Measurements from ENCODE around the gene CLPX.
"Not testable (repeated sequence)": the region's sequence is repeated elsewhere in the genome, so short reads cannot be mapped to it uniquely, and the experiment has no call there.

Gene CLPX

GRCh38 chr15:65184868-65185717, at the start of gene CLPX:
Gene CLPX (minus strand): TSS chr15:65185342. CDS start chr15:65185153, 189 bp downstream.
- in situ Hi-C loops (cut with HindIII; ENCODE audit: low sequenced_read_pairs), result no loop called here

- in situ Hi-C loops (cut with HindIII; ENCODE audit: low sequenced_read_pairs), result no loop called here
Measured at GRCh38 chr15:65233696-65234095, 48.6 kb upstream of the CLPX start.

- in situ Hi-C loops (cut with HindIII; ENCODE audit: low sequenced_read_pairs), result no loop called here
Measured at GRCh38 chr15:65232520-65232919, 47.4 kb upstream of the CLPX start.

GRCh38 chr15:65231306-65231705, 46.2 kb upstream of the CLPX start:
- in situ Hi-C loops (cut with HindIII; ENCODE audit: low sequenced_read_pairs), result no loop called here

GRCh38 chr15:65226901-65227300, 41.8 kb upstream of the CLPX start:
- in situ Hi-C loops (cut with HindIII; ENCODE audit: low sequenced_read_pairs), result not testable (repeated sequence)

- in situ Hi-C loops (cut with HindIII; ENCODE audit: low sequenced_read_pairs), result no loop called here
Measured at GRCh38 chr15:65226221-65226620, 41.1 kb upstream of the CLPX start.

- in situ Hi-C loops (cut with HindIII; ENCODE audit: low sequenced_read_pairs), result no loop called here
Measured at GRCh38 chr15:65223996-65224395, 38.9 kb upstream of the CLPX start.

GRCh38 chr15:65222891-65223290, 37.7 kb upstream of the CLPX start:
- in situ Hi-C loops (cut with HindIII; ENCODE audit: low sequenced_read_pairs), result no loop called here

GRCh38 chr15:65221697-65222096, 36.6 kb upstream of the CLPX start:
- in situ Hi-C loops (cut with HindIII; ENCODE audit: low sequenced_read_pairs), result no loop called here

GRCh38 chr15:65219137-65219536, 34.0 kb upstream of the CLPX start:
- in situ Hi-C loops (cut with HindIII; ENCODE audit: low sequenced_read_pairs), result no loop called here

- in situ Hi-C loops (cut with HindIII; ENCODE audit: low sequenced_read_pairs), result no loop called here
Measured at GRCh38 chr15:65217526-65218482, 32.7 kb upstream of the CLPX start.

GRCh38 chr15:65215496-65215895, 30.4 kb upstream of the CLPX start:
- in situ Hi-C loops (cut with HindIII; ENCODE audit: low sequenced_read_pairs), result no loop called here

GRCh38 chr15:65214010-65214409, 28.9 kb upstream of the CLPX start:
- in situ Hi-C loops (cut with HindIII; ENCODE audit: low sequenced_read_pairs), result no loop called here

- in situ Hi-C loops (cut with HindIII; ENCODE audit: low sequenced_read_pairs), result no loop called here
Measured at GRCh38 chr15:65213241-65213640, 28.1 kb upstream of the CLPX start.

GRCh38 chr15:65212097-65212496, 27.0 kb upstream of the CLPX start:
- in situ Hi-C loops (cut with HindIII; ENCODE audit: low sequenced_read_pairs), result no loop called here

GRCh38 chr15:65211482-65211982, 26.4 kb upstream of the CLPX start:
- in situ Hi-C loops (cut with HindIII; ENCODE audit: low sequenced_read_pairs), result no loop called here

GRCh38 chr15:65210770-65211481, 25.8 kb upstream of the CLPX start, which contains the start of gene CILP:
Gene CILP (minus strand): TSS chr15:65211473. CDS start chr15:65209755, 1,718 bp downstream.
- in situ Hi-C loops (cut with HindIII; ENCODE audit: low sequenced_read_pairs), result no loop called here

- in situ Hi-C loops (cut with HindIII; ENCODE audit: low sequenced_read_pairs), result no loop called here
Measured at GRCh38 chr15:65209701-65210643, 24.8 kb upstream of the CLPX start.

GRCh38 chr15:65208647-65209046, 23.5 kb upstream of the CLPX start:
- in situ Hi-C loops (cut with HindIII; ENCODE audit: low sequenced_read_pairs), result no loop called here

Measured in DLD1 (cell line).